Ascending aorta (tissue), 2 donors: ENCODE measurements around the gene FBXO31. TPM values are rescaled to one million over a fixed set of nuclear protein-coding genes. Genes with fewer than 3 reads are reported as not detected.
A peak's percentile ranks its signal among the peaks of the same experiment; 100 is the strongest.

ENCODE experiments used
- DNase-seq, 2 donors: peaks; one replicate each; pipeline ENCODE4 v3.0.0-alpha.2; 2019; ENCODE audit warnings: low spot score in 2 of 2
- H3K27ac ChIP-seq, 2 donors: fragments of 200-600 bp; sonication (generic); one replicate each; pipeline ENCODE4 v1.5.1; 2016 to 2017; ENCODE audit warnings: mild to moderate bottlenecking in 1 of 2
- H3K27me3 ChIP-seq: fragments of 200-600 bp; sonication (generic); one replicate; pipeline ENCODE4 v1.5.1; 2017
- H3K36me3 ChIP-seq, 2 donors: fragments of 200-600 bp; sonication (generic); one replicate each; pipeline ENCODE4 v1.5.1; 2016
- H3K4me1 ChIP-seq, 2 donors: fragments of 200-600 bp; sonication (generic); one replicate each; pipeline ENCODE4 v1.5.1; 2016 to 2017; ENCODE audit warnings: mild to moderate bottlenecking in 1 of 2
- H3K4me3 ChIP-seq, 2 donors: fragments of 200-600 bp; sonication (generic); one replicate each; pipeline ENCODE4 v1.5.1; 2016 to 2017; ENCODE audit warnings: mild to moderate bottlenecking in 1 of 2
- H3K9me3 ChIP-seq, 2 donors: fragments of 200-600 bp; sonication (generic); one replicate each; pipeline ENCODE4 v1.5.1; 2016
- CTCF ChIP-seq, 3 experiments: fragments of 200-600 bp in 2 of 3; fragments of 450-650 bp in 1 of 3; sonication (generic) in 2 of 3; IDR thresholded peaks; one replicate each; pipeline ENCODE4 v1.5.1; 2016 to 2019; ENCODE audit warnings: antibody characterized with exemption in 3 of 3, mild to moderate bottlenecking in 1 of 3, moderate library complexity in 1 of 3
- intact Hi-C: fragments of 100-400 bp; cut with DNase I; formaldehyde crosslinking; loops from one replicate; pipeline ENCODE4 v1.15.1; 2023
- total RNA-seq: library from RNA; depleted of rRNA; stranded (reverse); fragments of >200 nt; gene quantifications from one replicate; pipeline ENCODE4 v1.1.0, GENCODE V29; 2016

The FBXO31 gene
- total RNA-seq, 1 donor from 2014 or later = 224 TPM

- H3K27me3 ChIP-seq = no peaks in the 10 kb centered on the region
- no peak for TF ChIP-seq CTCF (IDR thresholded peaks at IDR 0.05)
- H3K4me3 ChIP-seq = no peak overlapping the region
- intact Hi-C loops = loop anchor here (5.0 kb wide), 1 partner anchor 69 kb away; no protein-coding TSS in a partner anchor
- H3K36me3 ChIP-seq = peaks cover 62 to 79% of the 10 kb centered on the region in 2 donors
- no peak for DNase-seq
- H3K27ac ChIP-seq = no peak overlapping the region
- no peaks in the 10 kb centered on the region for H3K4me1 ChIP-seq
- no peaks in the 10 kb centered on the region for H3K9me3 ChIP-seq
These were observed 35.1 kb upstream of the FBXO31 start for GRCh38 chr16:87418644-87419043.

- intact Hi-C loops = loop anchor here (5.0 kb wide), 1 partner anchor 69 kb away; no protein-coding TSS in a partner anchor
- H3K27me3 ChIP-seq = no peaks in the 10 kb centered on the region
- H3K4me3 ChIP-seq = no peak overlapping the region
- H3K27ac ChIP-seq = no peak overlapping the region
- H3K9me3 ChIP-seq = no peaks in the 10 kb centered on the region
- DNase-seq = no peak
- peaks cover 58 to 79% of the 10 kb centered on the region in 2 donors for H3K36me3 ChIP-seq
- no peaks in the 10 kb centered on the region for H3K4me1 ChIP-seq
- no peak for TF ChIP-seq CTCF (IDR thresholded peaks at IDR 0.05)
These were observed 34.6 kb upstream of the FBXO31 start for GRCh38 chr16:87418216-87418615.

GRCh38 chr16:87417528-87417910, 33.9 kb upstream of the FBXO31 start:
- Histone ChIP-seq H3K9me3 (no peaks in the 10 kb centered on the region), H3K27me3 (no peaks in the 10 kb centered on the region), H3K36me3 (peaks cover 58 to 80% of the 10 kb centered on the region in 2 donors), H3K4me3 (no peak overlapping the region), H3K27ac (no peak overlapping the region), H3K4me1 (no peaks in the 10 kb centered on the region)
- no peak for TF ChIP-seq CTCF (IDR thresholded peaks at IDR 0.05)
- DNase-seq = no peak
- intact Hi-C loops = loop anchor here (2.0 to 5.0 kb wide), 3 partner anchors 70 to 219 kb away; no protein-coding TSS in a partner anchor

GRCh38 chr16:87416826-87417527, 33.4 kb upstream of the FBXO31 start:
- H3K36me3 ChIP-seq = peaks cover 61 to 80% of the 10 kb centered on the region in 2 donors
- DNase-seq = no peak

GRCh38 chr16:87415441-87415840, 31.9 kb upstream of the FBXO31 start:
- Histone ChIP-seq H3K9me3 (no peaks in the 10 kb centered on the region), H3K27ac (no peak overlapping the region), H3K4me1 (no peaks in the 10 kb centered on the region), H3K27me3 (no peaks in the 10 kb centered on the region), H3K36me3 (peaks cover 63 to 80% of the 10 kb centered on the region in 2 donors), H3K4me3 (no peak overlapping the region)
- intact Hi-C loops = loop anchor here (5.0 kb wide), 1 partner anchor 72 kb away; no protein-coding TSS in a partner anchor
- TF ChIP-seq CTCF (IDR thresholded peaks at IDR 0.05) = no peak
- DNase-seq = no peak

More at GRCh38 chr16:87416826-87417527, 33.4 kb upstream of the FBXO31 start:
- intact Hi-C loops = loop anchor here (1.0 to 5.0 kb wide), 4 partner anchors 70 to 220 kb away; no protein-coding TSS in a partner anchor
- H3K4me1 ChIP-seq = no peaks in the 10 kb centered on the region
- peak; percentile 32 to 70 (median 57) for TF ChIP-seq CTCF (IDR thresholded peaks at IDR 0.05)
- H3K4me3 ChIP-seq = no peak overlapping the region
- no peaks in the 10 kb centered on the region for H3K27me3 ChIP-seq
- no peaks in the 10 kb centered on the region for H3K9me3 ChIP-seq
- no peak overlapping the region for H3K27ac ChIP-seq
